Panc1 (cell line): ENCODE measurements around the gene PAK1. TPM values are rescaled to one million over a fixed set of nuclear protein-coding genes. Genes with fewer than 3 reads are reported as not detected.

Experiments
- ATAC-seq: fragments of 200-7000 bp; cut with Tn5 transposase; 2 replicates; pipeline ENCODE4 v1.9.1; 2020; ENCODE audit warnings: mild to moderate bottlenecking, moderate library complexity
- BruUV-seq: library from RNA; stranded (reverse); fragments of 400-500 nt; replicated peaks from 2 replicates; lab custom pipeline; 2021; lab: Mats Ljungman, UMichigan
- CTCF ChIA-PET: fragments of 300-600 bp; sonication (Branson Sonifier 250); formaldehyde crosslinking; loops from one replicate; lab custom pipeline; 2022; ENCODE audit warnings: antibody characterized with exemption; lab: Charles Lee
- POLR2A ChIA-PET: fragments of 300-600 bp; sonication (Branson Sonifier 250); formaldehyde crosslinking; loops from one replicate; lab custom pipeline; 2022; ENCODE audit warnings: antibody characterized with exemption; lab: Charles Lee
- DNase-seq: peaks from one replicate; pipeline ENCODE4 v3.0.0-alpha.2; 2010; ENCODE audit warnings: low read depth, low spot score
- H3K27ac ChIP-seq: 2 replicates; pipeline ENCODE4 v1.5.1; 2011; ENCODE audit warnings: mild to moderate bottlenecking, low read length, inconsistent platforms
- H3K27me3 ChIP-seq: fragments of 200-500 bp; sonication (Bioruptor generic); 2 replicates; pipeline ENCODE4 v1.6.0; 2014; ENCODE audit warnings: low read length, inconsistent platforms; ENCODE audit not compliant: control insufficient read depth, insufficient read depth
- H3K36me3 ChIP-seq: fragments of 200-500 bp; sonication (Bioruptor generic); 2 replicates; pipeline ENCODE4 v1.5.1; 2014; ENCODE audit warnings: inconsistent platforms, mild to moderate bottlenecking, low read length, moderate library complexity; ENCODE audit not compliant: control insufficient read depth, insufficient read depth
- H3K4me1 ChIP-seq: 2 replicates; pipeline ENCODE4 v1.5.1; 2011; ENCODE audit warnings: inconsistent platforms, mild to moderate bottlenecking, low read length, moderate library complexity; ENCODE audit not compliant: control insufficient read depth, insufficient read depth
- H3K4me3 ChIP-seq, 2 experiments: 2 replicates each; pipeline ENCODE4 v1.5.1; 2011 to 2012; ENCODE audit warnings: low read depth in 2 of 2, low read length in 2 of 2, mild to moderate bottlenecking in 2 of 2, inconsistent platforms in 1 of 2, moderate library complexity in 1 of 2
- H3K9me3 ChIP-seq: fragments of 200-500 bp; sonication (Bioruptor generic); 2 replicates; pipeline ENCODE4 v1.5.1; 2014; ENCODE audit warnings: low read depth, mild to moderate bottlenecking, inconsistent platforms, low read length, moderate library complexity; ENCODE audit not compliant: control insufficient read depth, insufficient read depth
- POLR2AphosphoS5 ChIP-seq: IDR thresholded peaks from 2 replicates; pipeline ENCODE4 v1.6.1; 2012; ENCODE audit warnings: mild to moderate bottlenecking, low read depth, low read length, moderate library complexity
- REST ChIP-seq, 2 experiments: IDR thresholded peaks; 2 replicates each; pipeline ENCODE4 v1.6.1; 2011 to 2012; ENCODE audit warnings: low read depth in 2 of 2, control low read depth in 1 of 2, low read length in 1 of 2, mild to moderate bottlenecking in 1 of 2, moderate library complexity in 1 of 2; ENCODE audit not compliant: insufficient read depth in 1 of 2
- SIN3A ChIP-seq: IDR thresholded peaks from 2 replicates; pipeline ENCODE4 v1.6.1; 2012; ENCODE audit warnings: low read depth, mild to moderate bottlenecking, low read length, moderate library complexity, borderline replicate concordance; ENCODE audit not compliant: insufficient read depth
- TCF7L2 ChIP-seq: IDR thresholded peaks from 2 replicates; pipeline ENCODE4 v1.6.1; 2011; ENCODE audit warnings: mild to moderate bottlenecking, low read depth, low read length, inconsistent platforms
- in situ Hi-C: cut with HindIII; loops from 2 replicates; pipeline ENCODE4 v1.10.0; 2016; ENCODE audit warnings: low sequenced_read_pairs, low pct_unique_long_range_greater_than_20kb
- intact Hi-C: fragments of 100-400 bp; cut with micrococcal nuclease; formaldehyde crosslinking; loops from one replicate; pipeline ENCODE4 v1.10.0; 2022; ENCODE audit not compliant: unreplicated experiment
- total RNA-seq: library from RNA; stranded (reverse); gene quantifications from one replicate; pipeline ENCODE4 v1.2.1, GENCODE V29; 2021; ENCODE audit not compliant: unreplicated experiment
- TF ChIP-seq, protein P1 (sequence below): fragments of 450-650 bp; IDR thresholded peaks from 2 replicates; pipeline ENCODE4 v1.5.1; 2017; ENCODE audit warnings: mild to moderate bottlenecking

PAK1 gene
- total RNA-seq, 1 experiment from 2014 or later: 38.2 TPM

DNA sequence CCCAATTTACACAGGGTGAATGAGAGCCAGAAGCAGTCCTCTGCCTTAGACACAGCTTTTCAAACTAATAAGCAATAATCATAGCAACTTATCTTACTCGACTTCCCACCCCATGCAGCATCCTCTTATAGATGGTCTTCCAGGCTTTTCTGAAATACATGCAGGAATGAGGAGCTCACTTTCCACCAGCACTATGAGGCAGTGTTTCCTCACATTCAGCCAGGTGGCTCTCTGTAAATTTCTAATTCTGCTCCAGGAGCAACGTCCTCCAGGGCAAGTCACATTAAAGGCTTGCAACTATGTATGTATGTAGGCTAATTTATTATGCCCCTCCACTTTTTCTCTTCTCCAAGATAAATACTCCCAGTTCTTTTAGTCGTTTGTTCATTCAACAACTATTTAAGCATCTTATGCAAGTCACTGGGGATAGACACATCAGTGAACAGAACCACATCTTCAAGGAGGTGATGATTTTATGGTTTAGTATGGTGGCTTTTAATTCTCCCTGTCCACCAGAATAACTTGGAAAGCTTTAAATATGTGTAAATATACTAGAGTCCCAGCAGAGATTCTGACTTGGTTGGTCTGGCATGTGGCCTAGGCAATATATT, 59.9 kb downstream of the PAK1 start:
- intact Hi-C loops (no loop called here), in situ Hi-C loops (no loop called here)
- no peak for DNase-seq
- Histone ChIP-seq H3K9me3 (no peaks in the 10 kb centered on the region), H3K4me3 (no peak overlapping the region), H3K27me3 (no peaks in the 10 kb centered on the region), H3K4me1 (peaks cover 8% of the 10 kb centered on the region), H3K27ac (no peak overlapping the region), H3K36me3 (no peaks in the 10 kb centered on the region)
- TF ChIP-seq, protein P1, sequence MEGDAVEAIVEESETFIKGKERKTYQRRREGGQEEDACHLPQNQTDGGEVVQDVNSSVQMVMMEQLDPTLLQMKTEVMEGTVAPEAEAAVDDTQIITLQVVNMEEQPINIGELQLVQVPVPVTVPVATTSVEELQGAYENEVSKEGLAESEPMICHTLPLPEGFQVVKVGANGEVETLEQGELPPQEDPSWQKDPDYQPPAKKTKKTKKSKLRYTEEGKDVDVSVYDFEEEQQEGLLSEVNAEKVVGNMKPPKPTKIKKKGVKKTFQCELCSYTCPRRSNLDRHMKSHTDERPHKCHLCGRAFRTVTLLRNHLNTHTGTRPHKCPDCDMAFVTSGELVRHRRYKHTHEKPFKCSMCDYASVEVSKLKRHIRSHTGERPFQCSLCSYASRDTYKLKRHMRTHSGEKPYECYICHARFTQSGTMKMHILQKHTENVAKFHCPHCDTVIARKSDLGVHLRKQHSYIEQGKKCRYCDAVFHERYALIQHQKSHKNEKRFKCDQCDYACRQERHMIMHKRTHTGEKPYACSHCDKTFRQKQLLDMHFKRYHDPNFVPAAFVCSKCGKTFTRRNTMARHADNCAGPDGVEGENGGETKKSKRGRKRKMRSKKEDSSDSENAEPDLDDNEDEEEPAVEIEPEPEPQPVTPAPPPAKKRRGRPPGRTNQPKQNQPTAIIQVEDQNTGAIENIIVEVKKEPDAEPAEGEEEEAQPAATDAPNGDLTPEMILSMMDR: peak; percentile 51
- no peak for TF ChIP-seq POLR2AphosphoS5
- ATAC-seq: no peak
- POLR2A ChIA-PET: no interaction called here
- no TSS peak for BruUV-seq
- CTCF ChIA-PET: interaction anchor here (0.6 to 1.0 kb wide), 2 partner anchors 65 to 206 kb away, joined by 3 to 14 read pairs; no protein-coding TSS in a partner anchor

DNA sequence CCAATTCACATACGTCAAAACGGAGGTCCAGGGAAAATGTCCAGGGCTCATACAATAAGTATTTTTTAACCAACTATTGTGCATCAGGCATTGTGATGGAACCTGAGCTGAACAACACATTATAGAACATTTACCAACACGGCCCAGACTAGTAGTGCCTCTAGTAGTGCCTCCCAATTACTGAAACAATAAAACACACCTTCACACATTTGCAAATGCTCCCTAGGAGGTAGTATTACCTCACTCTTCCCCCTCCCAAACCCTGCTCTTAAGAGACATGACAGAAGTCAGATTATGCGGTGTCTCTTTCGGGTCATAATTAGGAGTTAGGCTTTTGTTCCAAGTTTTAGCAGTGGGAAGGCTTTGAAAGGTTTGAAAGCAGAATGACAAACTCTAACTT, 61.1 kb downstream of the PAK1 start:
- in situ Hi-C loops: no loop called here
- H3K4me3 ChIP-seq: no peak overlapping the region
- ChIA-PET POLR2A (no interaction called here), CTCF (no interaction called here)
- ATAC-seq (no peak), DNase-seq (no peak)
- no peaks in the 10 kb centered on the region for H3K36me3 ChIP-seq
- H3K9me3 ChIP-seq: no peaks in the 10 kb centered on the region
- TF ChIP-seq SIN3A: no peak
- no peak for TF ChIP-seq REST (IDR thresholded peaks at IDR 0.05; ENCODE audit: insufficient read depth in 1 of 2, low read depth in 2 of 2, low read length in 1 of 2)
- H3K27me3 ChIP-seq: no peaks in the 10 kb centered on the region
- H3K4me1 ChIP-seq: peaks cover 14% of the 10 kb centered on the region
- intact Hi-C loops: no loop called here
- H3K27ac ChIP-seq: no peak overlapping the region
- BruUV-seq: no TSS peak

DNA sequence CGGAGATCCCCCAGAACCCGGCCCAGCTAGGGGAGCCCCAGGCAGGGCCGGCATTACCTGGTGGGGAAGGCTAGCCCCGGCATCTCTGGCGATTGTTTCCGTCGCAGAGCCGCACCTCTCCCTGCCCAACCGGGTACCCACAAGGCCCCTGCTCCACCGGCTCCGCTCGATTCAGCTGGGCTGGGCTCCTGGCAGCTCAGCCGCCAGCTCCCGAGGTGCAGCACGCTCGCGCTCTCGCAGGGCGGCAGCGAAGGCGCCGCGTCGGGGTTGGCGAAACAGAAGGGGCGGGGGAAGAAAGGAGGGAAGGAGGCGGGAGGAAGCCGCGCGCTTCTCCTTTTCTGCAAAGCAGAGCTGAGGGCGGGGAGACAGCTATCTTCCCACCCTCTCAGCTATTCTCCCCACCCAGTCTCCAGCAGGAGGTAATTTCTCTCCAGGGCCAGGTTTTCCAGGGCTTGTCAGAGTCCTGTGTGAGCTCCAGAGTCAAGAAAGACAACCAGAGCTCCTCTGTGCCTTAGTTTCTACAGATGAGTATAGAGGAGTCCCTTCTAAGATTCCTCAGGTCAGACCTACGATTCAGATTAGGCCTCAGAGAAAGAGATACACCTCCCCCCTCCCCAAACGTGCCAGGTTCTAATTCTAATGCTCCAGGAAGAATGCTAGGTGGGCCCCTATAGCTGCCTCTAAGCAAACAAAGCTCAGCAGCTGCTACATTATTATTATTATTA, 62.0 kb downstream of the PAK1 start:
- H3K4me3 ChIP-seq: peak overlapping the region; percentile 56 to 82
- no peaks in the 10 kb centered on the region for H3K36me3 ChIP-seq
- CTCF ChIA-PET: interaction anchor here (0.6 to 1.0 kb wide), 3 partner anchors 136 to 216 kb away, joined by 3 to 5 read pairs (median 3); no protein-coding TSS in a partner anchor
- peak overlapping the region; percentile 78 for H3K27ac ChIP-seq
- no peaks in the 10 kb centered on the region for H3K27me3 ChIP-seq
- POLR2A ChIA-PET: interaction anchor here (0.5 kb wide), 1 partner anchor 35 kb away, joined by 13 read pairs; no protein-coding TSS in a partner anchor
- BruUV-seq: no TSS peak
- TF ChIP-seq POLR2AphosphoS5: peak; percentile 72; the same call in 1 of the 2 replicates
- no peak for TF ChIP-seq TCF7L2
- no peak for TF ChIP-seq REST (IDR thresholded peaks at IDR 0.05; ENCODE audit: insufficient read depth in 1 of 2, low read depth in 2 of 2, low read length in 1 of 2)
- TF ChIP-seq SIN3A: no peak
- TF ChIP-seq, protein P1: no peak
- peak; percentile 97 for ATAC-seq
- intact Hi-C loops: no loop called here
- in situ Hi-C loops: no loop called here
- H3K4me1 ChIP-seq: peaks cover 21% of the 10 kb centered on the region
- no peak for DNase-seq
- H3K9me3 ChIP-seq: no peaks in the 10 kb centered on the region
